ENCODE results near the gene EMC10. TPM values are rescaled to one million over a fixed set of nuclear protein-coding genes. Genes with fewer than 3 reads are reported as not detected.

EMC10 gene
- total RNA-seq, 1 donor from 2014 or later, result 123 TPM

- DNase-seq (ENCODE audit: low read depth), result no peak
- TF ChIP-seq CTCF (conservative IDR thresholded peaks at IDR 0.05; ENCODE audit: low read depth, low read length), result no peak
- no peak overlapping the region for H3K4me3 ChIP-seq (ENCODE audit: low read depth, low read length)
Measured at GRCh38 chr19:50485284-50485955, 9.1 kb downstream of the EMC10 start.

- TF ChIP-seq CTCF (conservative IDR thresholded peaks at IDR 0.05; ENCODE audit: low read depth, low read length), result peak; percentile 63
- no peak for DNase-seq (ENCODE audit: low read depth)
- no peak overlapping the region for H3K4me3 ChIP-seq (ENCODE audit: low read depth, low read length)
Measured at GRCh38 chr19:50486823-50487515, 10.7 kb downstream of the EMC10 start.

GRCh38 chr19:50488389-50489194 lies 12.3 kb downstream of the EMC10 start:
- H3K4me3 ChIP-seq (ENCODE audit: low read depth, low read length), result no peak overlapping the region
- TF ChIP-seq CTCF (conservative IDR thresholded peaks at IDR 0.05; ENCODE audit: low read depth, low read length), result no peak
- DNase-seq (ENCODE audit: low read depth), result no peak

- H3K4me3 ChIP-seq (ENCODE audit: low read depth, low read length), result no peak overlapping the region
- DNase-seq (ENCODE audit: low read depth), result no peak
- TF ChIP-seq CTCF (conservative IDR thresholded peaks at IDR 0.05; ENCODE audit: low read depth, low read length), result no peak
Measured at GRCh38 chr19:50489461-50490011, 13.2 kb downstream of the EMC10 start.

- H3K4me3 ChIP-seq (ENCODE audit: low read depth, low read length), result no peak overlapping the region
- no peak for TF ChIP-seq CTCF (conservative IDR thresholded peaks at IDR 0.05; ENCODE audit: low read depth, low read length)
- no peak for DNase-seq (ENCODE audit: low read depth)
Measured at GRCh38 chr19:50490411-50490811, 14.1 kb downstream of the EMC10 start.

GRCh38 chr19:50490991-50491472 lies 14.7 kb downstream of the EMC10 start:
- no peak for TF ChIP-seq CTCF (conservative IDR thresholded peaks at IDR 0.05; ENCODE audit: low read depth, low read length)
- no peak for DNase-seq (ENCODE audit: low read depth)
- H3K4me3 ChIP-seq (ENCODE audit: low read depth, low read length), result no peak overlapping the region
